Epithelial cell of proximal tubule (primary cell): ENCODE results near the gene MAGI1. TPM values are rescaled to one million over a fixed set of nuclear protein-coding genes. Genes with fewer than 3 reads are reported as not detected.

ENCODE experiments used
- DNase-seq: peaks from one replicate; pipeline ENCODE4 v3.0.0-alpha.2; 2011; ENCODE audit warnings: low read depth
- H3K4me3 ChIP-seq: 2 replicates; pipeline ENCODE4 v1.5.1; 2011; ENCODE audit warnings: low read depth, mild to moderate bottlenecking, low read length
- total RNA-seq: library from RNA; depleted of rRNA; stranded (reverse); fragments of >200 nt; gene quantifications from 2 replicates; pipeline ENCODE4 v1.2.3, GENCODE V29; 2015
- TF ChIP-seq, protein P1 (sequence below): conservative IDR thresholded peaks from 2 replicates; pipeline ENCODE4 v1.5.1; 2012; ENCODE audit warnings: low read depth, mild to moderate bottlenecking, low read length

MAGI1 gene
- total RNA-seq, 1 donor from 2014 or later, result 9.6 TPM

DNA sequence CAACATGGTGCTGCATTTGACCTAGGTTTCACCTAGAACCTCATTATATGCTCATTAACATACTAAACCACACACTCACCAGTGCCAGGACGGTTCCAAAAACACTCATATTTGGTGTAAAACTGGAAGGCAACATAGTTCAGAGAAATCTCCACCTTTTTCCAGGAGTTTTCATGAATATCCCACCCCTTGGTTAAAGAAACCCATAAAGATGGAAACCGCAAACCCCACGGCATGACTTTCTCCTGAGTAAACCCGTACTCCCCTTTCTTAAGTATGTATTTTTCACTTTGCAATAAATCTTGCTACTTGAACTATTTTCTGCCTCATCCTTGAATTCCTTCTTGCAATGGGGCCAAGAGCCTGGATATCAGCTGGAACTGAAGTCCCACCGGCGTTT, 379.3 kb downstream of the MAGI1 start:
- H3K4me3 ChIP-seq, result no peak overlapping the region
- TF ChIP-seq, protein P1, sequence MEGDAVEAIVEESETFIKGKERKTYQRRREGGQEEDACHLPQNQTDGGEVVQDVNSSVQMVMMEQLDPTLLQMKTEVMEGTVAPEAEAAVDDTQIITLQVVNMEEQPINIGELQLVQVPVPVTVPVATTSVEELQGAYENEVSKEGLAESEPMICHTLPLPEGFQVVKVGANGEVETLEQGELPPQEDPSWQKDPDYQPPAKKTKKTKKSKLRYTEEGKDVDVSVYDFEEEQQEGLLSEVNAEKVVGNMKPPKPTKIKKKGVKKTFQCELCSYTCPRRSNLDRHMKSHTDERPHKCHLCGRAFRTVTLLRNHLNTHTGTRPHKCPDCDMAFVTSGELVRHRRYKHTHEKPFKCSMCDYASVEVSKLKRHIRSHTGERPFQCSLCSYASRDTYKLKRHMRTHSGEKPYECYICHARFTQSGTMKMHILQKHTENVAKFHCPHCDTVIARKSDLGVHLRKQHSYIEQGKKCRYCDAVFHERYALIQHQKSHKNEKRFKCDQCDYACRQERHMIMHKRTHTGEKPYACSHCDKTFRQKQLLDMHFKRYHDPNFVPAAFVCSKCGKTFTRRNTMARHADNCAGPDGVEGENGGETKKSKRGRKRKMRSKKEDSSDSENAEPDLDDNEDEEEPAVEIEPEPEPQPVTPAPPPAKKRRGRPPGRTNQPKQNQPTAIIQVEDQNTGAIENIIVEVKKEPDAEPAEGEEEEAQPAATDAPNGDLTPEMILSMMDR, result no peak
- no peak for DNase-seq

DNA sequence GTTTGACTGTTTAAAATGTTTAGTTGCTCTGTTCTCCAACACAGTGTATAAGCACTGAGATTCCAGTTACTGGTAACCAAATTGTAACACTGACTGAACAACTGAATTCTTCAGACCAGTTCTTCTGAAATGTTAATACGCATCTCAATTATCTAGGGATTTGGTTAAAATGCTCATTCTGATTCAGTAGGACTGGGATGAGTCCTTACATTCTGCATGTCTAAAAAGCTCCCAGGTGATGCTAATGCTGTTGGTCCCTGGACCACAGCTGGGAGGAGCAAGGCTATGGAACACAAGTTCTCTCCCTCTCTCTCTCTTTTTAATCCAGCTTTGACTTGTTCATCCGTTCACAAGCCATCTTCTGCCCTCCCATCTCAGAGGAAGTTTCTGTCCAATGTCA, 380.3 kb downstream of the MAGI1 start:
- DNase-seq, result no peak
- TF ChIP-seq, protein P1, result no peak
- no peak overlapping the region for H3K4me3 ChIP-seq

DNA sequence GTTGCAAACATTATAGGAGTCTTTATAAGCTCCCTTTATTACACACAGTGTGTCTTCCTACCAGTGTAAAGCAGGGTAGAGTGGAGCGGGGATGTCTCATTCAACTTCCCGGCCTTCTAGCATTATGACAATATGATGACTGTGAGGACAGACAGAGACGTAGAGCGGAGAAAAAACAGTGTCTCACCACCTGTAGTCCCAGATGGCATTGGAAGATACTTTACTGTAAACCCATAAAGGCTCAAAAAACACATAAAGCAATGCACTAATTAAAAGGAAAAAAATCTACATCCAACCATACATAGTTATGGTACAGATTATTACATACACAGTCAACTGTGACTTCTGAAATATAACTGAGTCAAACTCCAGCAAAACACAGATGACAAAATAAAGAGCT, 383.7 kb downstream of the MAGI1 start:
- DNase-seq, result no peak
- TF ChIP-seq, protein P1, result no peak
- H3K4me3 ChIP-seq, result no peak overlapping the region

DNA sequence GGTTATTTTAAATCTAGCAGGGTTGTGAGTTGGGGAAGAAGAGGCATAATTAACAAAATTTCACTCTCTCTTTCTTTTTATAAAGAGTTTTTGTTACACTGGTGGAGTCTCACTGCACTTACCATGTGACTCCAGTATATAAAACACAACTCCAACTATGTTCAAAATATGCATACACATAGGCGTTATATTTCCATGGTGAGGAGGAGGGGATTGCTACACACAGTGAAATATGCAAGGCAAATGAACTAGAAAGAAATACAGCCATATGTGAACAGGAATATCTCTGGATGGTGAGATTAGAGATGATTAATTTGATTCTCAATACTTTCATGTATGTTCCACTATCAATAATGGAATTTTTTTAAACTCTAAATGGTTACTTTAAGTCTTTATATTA, 385.0 kb downstream of the MAGI1 start:
- no peak overlapping the region for H3K4me3 ChIP-seq
- TF ChIP-seq, protein P1, result no peak
- no peak for DNase-seq

DNA sequence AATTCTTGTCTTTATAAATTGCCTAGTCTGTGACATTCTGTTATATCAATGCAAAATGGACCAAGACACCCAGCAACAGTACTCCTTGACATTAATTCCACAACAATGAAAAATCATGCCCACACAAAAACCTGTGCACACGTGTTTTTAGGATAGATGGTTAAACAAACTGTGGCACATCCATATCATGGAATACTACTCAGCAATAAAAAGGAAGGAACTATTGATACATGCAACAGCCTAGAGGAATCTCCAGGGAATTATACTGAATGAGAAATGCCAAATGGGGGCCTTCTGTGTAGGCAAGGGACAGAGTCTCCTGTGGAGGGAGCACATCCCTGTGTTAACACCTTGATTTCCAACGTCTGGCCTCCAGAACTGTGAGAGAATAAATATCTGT, 388.5 kb downstream of the MAGI1 start:
- H3K4me3 ChIP-seq, result no peak overlapping the region
- no peak for DNase-seq
- TF ChIP-seq, protein P1, result no peak

DNA sequence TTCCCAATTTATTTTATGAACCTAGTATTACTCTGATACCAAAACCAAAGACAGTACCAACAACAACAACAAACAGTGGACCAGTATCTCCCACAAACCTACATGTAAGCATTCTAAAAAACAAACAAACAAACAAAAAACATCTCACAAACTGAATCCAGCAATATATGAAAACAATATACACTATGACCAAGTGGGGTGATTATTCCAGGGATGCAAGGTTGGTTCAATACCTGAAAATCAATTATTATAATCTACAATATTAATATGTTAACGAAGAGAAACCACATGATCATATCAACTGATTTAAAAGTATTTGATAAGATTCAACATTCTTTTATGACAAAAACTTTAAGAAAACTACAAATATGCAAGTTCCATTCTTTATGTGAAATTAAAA, 391.3 kb downstream of the MAGI1 start:
- H3K4me3 ChIP-seq, result no peak overlapping the region
- DNase-seq, result no peak
- TF ChIP-seq, protein P1, result no peak

DNA sequence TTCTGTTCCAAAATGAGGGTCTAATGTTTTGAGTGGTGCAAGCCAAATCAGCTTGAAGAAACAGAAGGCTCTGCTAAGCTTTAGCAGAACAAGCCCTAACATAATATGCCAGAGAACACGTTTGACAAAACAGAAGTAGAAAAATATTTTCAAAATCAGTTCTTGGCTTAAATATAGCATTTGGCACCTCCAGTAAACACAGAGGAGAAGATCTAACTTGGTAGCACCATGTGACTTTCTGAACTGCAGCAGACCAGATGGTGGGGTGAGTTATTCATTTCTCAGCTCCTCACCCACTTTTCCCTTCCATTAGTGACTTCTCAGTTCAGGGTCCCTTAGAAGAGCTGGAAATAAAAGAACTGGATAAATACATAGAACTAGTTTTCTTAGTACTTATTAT, 395.8 kb downstream of the MAGI1 start:
- TF ChIP-seq, protein P1, result no peak
- H3K4me3 ChIP-seq, result no peak overlapping the region
- no peak for DNase-seq
